Measurements from ENCODE around the gene OR2T3. TPM values are rescaled to one million over a fixed set of nuclear protein-coding genes. Genes with fewer than 3 reads are reported as not detected.
"Not testable (repeated sequence)": the region's sequence is repeated elsewhere in the genome, so short reads cannot be mapped to it uniquely, and the experiment has no call there.

OR2T3 gene
- total and polyA plus RNA-seq, 2 of the 4 experiments (the other 2 are of a cell fraction), result not detected

- no CpG with 5 or more reads among the region's 1 CpG for WGBS, 2 experiments (ENCODE audit: extremely low coverage in 2 of 2, insufficient read length in 1 of 2)
- H4K5ac ChIP-seq (ENCODE audit: low read depth, low read length); H4K8ac ChIP-seq (ENCODE audit: low read depth in 2 of 2, low read length in 2 of 2); in situ Hi-C loops (cut with MboI; ENCODE audit: low sequenced_read_pairs); H3K27me3 ChIP-seq (ENCODE audit: control insufficient read depth, insufficient read depth, low read length); H4K91ac ChIP-seq (ENCODE audit: insufficient read depth, low read depth, low read length); DNase-seq; dilution Hi-C loops (cut with HindIII; ENCODE audit: low sequenced_read_pairs, unreplicated experiment); H3K27ac ChIP-seq (ENCODE audit: insufficient read depth, low read length); ATAC-seq (ENCODE audit: low read depth); H3K79me1 ChIP-seq (ENCODE audit: low read depth in 1 of 2, low read length in 2 of 2); H3K9me1 ChIP-seq (ENCODE audit: insufficient read depth, low read length); H3K4me1 ChIP-seq (ENCODE audit: control insufficient read depth, insufficient read depth, low read length); H3K56ac ChIP-seq (ENCODE audit: extremely low read depth, insufficient read depth, low read length); POLR2A ChIA-PET (ENCODE audit: unreplicated experiment); H2BK120ac ChIP-seq (ENCODE audit: low read depth, low read length); H3K4me2 ChIP-seq (ENCODE audit: low read depth, low read length); H4K20me1 ChIP-seq (ENCODE audit: insufficient read depth, low read length); H3K4ac ChIP-seq (ENCODE audit: low read depth, low read length); H3K36me3 ChIP-seq (ENCODE audit: control insufficient read depth, insufficient read depth, low read length); H2AFZ ChIP-seq (replicated peaks; ENCODE audit: low read length, poor library complexity); H2AK5ac ChIP-seq (ENCODE audit: low read depth, low read length); H3K23ac ChIP-seq (ENCODE audit: low read depth, low read length); H3K18ac ChIP-seq (ENCODE audit: low read depth, low read length); H3K9me3 ChIP-seq (ENCODE audit: control insufficient read depth, insufficient read depth, low read length); H3K4me3 ChIP-seq (ENCODE audit: insufficient read depth, low read depth, low read length); intact Hi-C loops (cut with micrococcal nuclease); CTCF ChIA-PET; H2AK9ac ChIP-seq (replicated peaks; ENCODE audit: low read depth, low read length, poor library complexity); H2BK20ac ChIP-seq (ENCODE audit: low read depth, low read length); H2BK15ac ChIP-seq (ENCODE audit: low read depth, low read length); H3K14ac ChIP-seq (replicated peaks; ENCODE audit: low read depth, low read length); BruUV-seq (replicated peaks); H2BK5ac ChIP-seq (ENCODE audit: low read depth, low read length, poor library complexity, severe bottlenecking); H3K9ac ChIP-seq (ENCODE audit: low read depth, low read length): not testable (repeated sequence)
These were observed 2.5 kb downstream of the OR2T3 start for GRCh38 chr1:248475660-248476059.

GRCh38 chr1:248481686-248482579, 8.8 kb downstream of the OR2T3 start:
- BruUV-seq (replicated peaks); H3K36me3 ChIP-seq (ENCODE audit: control insufficient read depth, insufficient read depth, low read length); DNase-seq; H3K27ac ChIP-seq (ENCODE audit: insufficient read depth, low read length); H3K18ac ChIP-seq (ENCODE audit: low read depth, low read length); POLR2A ChIA-PET (ENCODE audit: unreplicated experiment); H4K91ac ChIP-seq (ENCODE audit: insufficient read depth, low read depth, low read length); H4K8ac ChIP-seq (ENCODE audit: low read depth in 2 of 2, low read length in 2 of 2); H3K4ac ChIP-seq (ENCODE audit: low read depth, low read length); H2AFZ ChIP-seq (replicated peaks; ENCODE audit: low read length, poor library complexity); H2AK5ac ChIP-seq (ENCODE audit: low read depth, low read length); H3K4me3 ChIP-seq (ENCODE audit: insufficient read depth, low read depth, low read length); H2BK5ac ChIP-seq (ENCODE audit: low read depth, low read length, poor library complexity, severe bottlenecking); H4K20me1 ChIP-seq (ENCODE audit: insufficient read depth, low read length); H2AK9ac ChIP-seq (replicated peaks; ENCODE audit: low read depth, low read length, poor library complexity); H3K14ac ChIP-seq (replicated peaks; ENCODE audit: low read depth, low read length); H3K4me1 ChIP-seq (ENCODE audit: control insufficient read depth, insufficient read depth, low read length); H3K27me3 ChIP-seq (ENCODE audit: control insufficient read depth, insufficient read depth, low read length); H2BK15ac ChIP-seq (ENCODE audit: low read depth, low read length); H3K4me2 ChIP-seq (ENCODE audit: low read depth, low read length); H3K79me1 ChIP-seq (ENCODE audit: low read depth in 1 of 2, low read length in 2 of 2); in situ Hi-C loops (cut with MboI; ENCODE audit: low sequenced_read_pairs); H3K9me3 ChIP-seq (ENCODE audit: control insufficient read depth, insufficient read depth, low read length); H4K5ac ChIP-seq (ENCODE audit: low read depth, low read length); H3K9me1 ChIP-seq (ENCODE audit: insufficient read depth, low read length); H2BK120ac ChIP-seq (ENCODE audit: low read depth, low read length); H3K9ac ChIP-seq (ENCODE audit: low read depth, low read length); H3K23ac ChIP-seq (ENCODE audit: low read depth, low read length); H3K56ac ChIP-seq (ENCODE audit: extremely low read depth, insufficient read depth, low read length); H2BK20ac ChIP-seq (ENCODE audit: low read depth, low read length); dilution Hi-C loops (cut with HindIII; ENCODE audit: low sequenced_read_pairs, unreplicated experiment); ATAC-seq (ENCODE audit: low read depth); CTCF ChIA-PET; intact Hi-C loops (cut with micrococcal nuclease): not testable (repeated sequence)
- 0% methylated on average over 1 of the region's 13 CpGs; no CpG with 5 or more reads in 1 of the 2 experiments for WGBS, 2 experiments (ENCODE audit: extremely low coverage in 2 of 2, insufficient read length in 1 of 2)
